Stimulated activated CD4-positive, alpha-beta T cell treated with anti-CD3 and anti-CD28 coated beads, Interleukin-4, amount 100 ng/mL, for 1 hour (primary cell): Measurements from ENCODE around the gene CCL14.

Experiments used
- DNase-seq: peaks from one replicate; pipeline ENCODE4 v3.0.0-alpha.2; 2020

CCL14 gene

GRCh38 chr17:35936063-35936462 lies 50.5 kb downstream of the CCL14 start:
- DNase-seq: no peak

GRCh38 chr17:35934760-35935159 lies 51.8 kb downstream of the CCL14 start:
- DNase-seq: no peak
